Endothelial cell of umbilical vein (primary cell): ENCODE data around the gene DNHD1. TPM values are rescaled to one million over a fixed set of nuclear protein-coding genes. Genes with fewer than 3 reads are reported as not detected.

Experiments used
- BruUV-seq: library from RNA; stranded (reverse); fragments of 400-500 nt; replicated peaks from 2 replicates; lab custom pipeline; 2021; lab: Mats Ljungman, UMichigan
- CTCF ChIA-PET: fragments of 300-600, 350-600 bp; sonication (Branson Sonifier 250); formaldehyde crosslinking; loops from one replicate; lab custom pipeline; 2021; ENCODE audit warnings: antibody characterized with exemption, inconsistent platforms; lab: Charles Lee
- POLR2A ChIA-PET: fragments of 300-600, 350-600 bp; sonication (Branson Sonifier 250); formaldehyde crosslinking; loops from one replicate; lab custom pipeline; 2021; ENCODE audit warnings: antibody characterized with exemption, inconsistent platforms; lab: Charles Lee
- DNase-seq: peaks from one replicate; pipeline ENCODE4 v3.0.0-alpha.2; 2011; ENCODE audit warnings: low read depth, low spot score
- FAIRE-seq: peaks from 2 replicates; lab custom pipeline; 2011; peaks lifted over from hg19 to GRCh38; lab: Jason Lieb, UNC
- H2AFZ ChIP-seq: 2 replicates; pipeline ENCODE4 v1.6.0; 2012; ENCODE audit warnings: low read depth, low read length, control low read depth, inconsistent platforms
- H3K27ac ChIP-seq: 2 replicates; pipeline ENCODE4 v1.5.1; 2011; ENCODE audit warnings: low read depth, mild to moderate bottlenecking, control low read depth, low read length, moderate library complexity; ENCODE audit not compliant: insufficient read depth
- H3K27me3 ChIP-seq, 2 experiments: 2 replicates each; pipeline versions ENCODE4 v1.6.0 to v1.6.1; 2011; ENCODE audit warnings: low read length in 2 of 2, mixed read lengths in 1 of 2; ENCODE audit not compliant: control insufficient read depth in 2 of 2, insufficient read depth in 2 of 2
- H3K36me3 ChIP-seq, 2 experiments: 2 replicates in 1 of 2; 3 replicates in 1 of 2; pipeline ENCODE4 v1.5.1; 2011; ENCODE audit warnings: low read length in 2 of 2, mild to moderate bottlenecking in 1 of 2, moderate library complexity in 1 of 2; ENCODE audit not compliant: control insufficient read depth in 2 of 2, insufficient read depth in 2 of 2; ENCODE audit errors: extremely low read depth in 1 of 2
- H3K4me1 ChIP-seq: 3 replicates; pipeline ENCODE4 v1.5.1; 2011; ENCODE audit warnings: mild to moderate bottlenecking, low read length; ENCODE audit not compliant: control insufficient read depth, insufficient read depth; ENCODE audit errors: extremely low read depth
- H3K4me2 ChIP-seq: 2 replicates; pipeline ENCODE4 v1.6.1; 2011; ENCODE audit warnings: low read length, control low read depth, mixed read lengths; ENCODE audit not compliant: insufficient read depth
- H3K4me3 ChIP-seq, 3 experiments: fragments of 200-600 bp in 1 of 3; sonication (generic), shearing (Covaris generic) in 1 of 3; replicated peaks in 1 of 3; 2 replicates each; pipeline ENCODE4 v1.5.1; 2011 to 2016; ENCODE audit warnings: control low read depth in 3 of 3, low read length in 3 of 3, mild to moderate bottlenecking in 2 of 3, inconsistent platforms in 1 of 3, low read depth in 1 of 3, moderate library complexity in 1 of 3; ENCODE audit not compliant: insufficient read depth in 1 of 3
- H3K79me2 ChIP-seq: 2 replicates; pipeline ENCODE4 v1.6.0; 2012; ENCODE audit warnings: low read length, inconsistent platforms; ENCODE audit not compliant: control insufficient read depth, insufficient read depth
- H3K9ac ChIP-seq: replicated peaks from 2 replicates; pipeline ENCODE3; 2011; ENCODE audit warnings: low read length, control low read depth; ENCODE audit not compliant: insufficient read depth; ENCODE audit errors: extremely low read depth
- H3K9me1 ChIP-seq: replicated peaks from 3 replicates; pipeline ENCODE4 v1.6.0; 2011; ENCODE audit warnings: mild to moderate bottlenecking, low read length; ENCODE audit not compliant: control insufficient read depth, insufficient read depth; ENCODE audit errors: extremely low read depth
- H3K9me3 ChIP-seq: replicated peaks from 2 replicates; pipeline ENCODE4 v1.5.1; 2012; ENCODE audit warnings: low read length, inconsistent platforms; ENCODE audit not compliant: control insufficient read depth, insufficient read depth
- H4K20me1 ChIP-seq: replicated peaks from 2 replicates; pipeline ENCODE3; 2011; ENCODE audit warnings: mild to moderate bottlenecking, low read length; ENCODE audit not compliant: control insufficient read depth, insufficient read depth; ENCODE audit errors: extremely low read depth
- EZH2 ChIP-seq: IDR thresholded peaks from 2 replicates; pipeline ENCODE4 v1.6.1; 2012; ENCODE audit warnings: borderline replicate concordance, low read depth, mild to moderate bottlenecking, moderate library complexity, low read length, inconsistent platforms; ENCODE audit not compliant: severe bottlenecking
- FOS ChIP-seq: IDR thresholded peaks from 2 replicates; pipeline ENCODE4 v1.6.1; 2011; ENCODE audit warnings: mild to moderate bottlenecking, low read length, moderate library complexity, borderline replicate concordance; ENCODE audit not compliant: insufficient read depth
- GATA2 ChIP-seq: IDR thresholded peaks from 2 replicates; pipeline ENCODE4 v1.7.0; 2011; ENCODE audit warnings: low read depth, mild to moderate bottlenecking, moderate library complexity, mixed read lengths, low read length; ENCODE audit not compliant: insufficient read length, insufficient read depth
- JUN ChIP-seq: IDR thresholded peaks from 2 replicates; pipeline ENCODE4 v1.6.1; 2011; ENCODE audit warnings: borderline replicate concordance, low read depth; ENCODE audit not compliant: insufficient read length, insufficient read depth
- MYC ChIP-seq: IDR thresholded peaks from one replicate; pipeline ENCODE4 v1.6.1; 2011; ENCODE audit warnings: mild to moderate bottlenecking, low read depth, low read length
- POLR2A ChIP-seq: IDR thresholded peaks from 2 replicates; pipeline ENCODE4 v1.6.1; 2012; ENCODE audit warnings: low read depth, mild to moderate bottlenecking, control low read depth, low read length
- POLR2AphosphoS5 ChIP-seq: IDR thresholded peaks from 2 replicates; pipeline ENCODE4 v1.6.1; 2012; ENCODE audit warnings: low read depth, mild to moderate bottlenecking, control low read depth, low read length, moderate library complexity; ENCODE audit not compliant: insufficient read depth
- dilution Hi-C: fragments of 300-500 bp; cut with MboI; formaldehyde crosslinking; loops from one replicate; pipeline ENCODE4 v1.15.0; 2019; ENCODE audit warnings: low sequenced_read_pairs; ENCODE audit not compliant: extremely low pct_ligation_motif_present
- intact Hi-C: fragments of 100-400 bp; cut with micrococcal nuclease; formaldehyde crosslinking; loops from one replicate; pipeline ENCODE4 v1.10.0; 2022
- polyA plus RNA-seq, 4 experiments: library from polyadenylated mRNA; depleted of rRNA in 3 of 4; stranded (reverse) in 3 of 4; unstranded in 1 of 4; fragments of >200 nt; gene quantifications; 2 replicates each; pipeline versions ENCODE4 v1.2.1 to v1.2.3, GENCODE V29; 2011 to 2012; ENCODE audit warnings: missing spikeins in 1 of 4
- total RNA-seq: library from RNA; stranded (reverse); gene quantifications from 2 replicates; pipeline ENCODE4 v1.2.3, GENCODE V29; 2021
- TF ChIP-seq, protein P1 (sequence below), 2 donors: IDR thresholded peaks; 1 replicate in 1 of 2; 2 replicates in 1 of 2; pipeline ENCODE4 v1.5.1; 2011; ENCODE audit warnings: low read length in 2 of 2, mild to moderate bottlenecking in 2 of 2, moderate library complexity in 2 of 2, control low read depth in 1 of 2, inconsistent platforms in 1 of 2, low read depth in 1 of 2; ENCODE audit not compliant: insufficient read depth in 1 of 2; ENCODE audit errors: extremely low read depth in 1 of 2
- TF ChIP-seq, protein P2 (sequence below): IDR thresholded peaks from 2 replicates; pipeline ENCODE4 v1.6.1; 2011; ENCODE audit not compliant: insufficient read depth, insufficient read length

Gene DNHD1
- total and polyA plus RNA-seq, 2 donors (not counting 3 experiments of a cell fraction or from before 2014, with no cell fraction given) = 3.7 to 8.6 TPM

- intact Hi-C loops = no loop called here
Observed at GRCh38 chr11:6553634-6554033, 56.6 kb downstream of the DNHD1 start.

DNA sequence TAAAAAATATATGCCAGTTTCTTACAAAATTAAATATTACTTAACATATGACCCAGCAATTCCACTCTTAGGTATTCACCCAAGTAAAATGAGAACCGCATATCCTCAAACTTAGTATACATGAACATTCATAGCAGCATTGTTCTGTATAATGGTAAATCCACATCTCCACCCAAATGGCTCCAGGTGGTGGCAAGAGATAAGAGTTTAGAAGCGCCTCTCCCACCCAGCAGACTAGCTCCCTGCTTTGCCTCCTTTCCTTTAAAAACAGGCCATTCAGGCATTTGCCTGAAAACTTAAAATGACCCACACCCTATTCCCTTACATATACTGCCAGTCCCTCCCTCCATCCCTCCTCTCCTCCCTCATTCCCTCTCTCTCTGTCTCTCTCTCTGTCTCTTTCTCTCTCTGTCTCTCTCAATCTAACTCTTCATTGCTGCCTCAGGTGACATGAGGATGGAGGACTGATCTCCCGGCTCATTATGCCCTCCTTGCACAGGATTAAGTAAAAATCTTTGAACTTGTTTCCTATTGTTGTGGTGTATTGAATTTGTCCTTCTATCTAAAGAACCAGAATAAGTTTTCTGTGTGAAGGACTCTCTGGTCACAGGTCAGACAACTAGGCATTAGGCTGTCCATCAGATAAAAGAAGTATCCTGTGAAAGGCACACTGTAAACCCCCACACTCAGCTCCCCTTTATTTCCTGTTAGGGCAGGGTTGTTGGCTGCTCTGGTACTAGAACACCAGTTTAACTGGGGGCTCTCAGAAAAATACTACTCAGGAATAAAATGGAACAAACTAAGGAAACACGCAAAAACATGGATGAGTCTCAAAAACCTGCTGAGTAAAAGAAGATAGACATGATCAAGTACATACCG, 58.0 kb downstream of the DNHD1 start:
- no peak overlapping the region for H3K27ac ChIP-seq
- H3K79me2 ChIP-seq = no peaks in the 10 kb centered on the region
- no TSS peak for BruUV-seq
- H3K4me3 ChIP-seq = no peak overlapping the region
- H3K9me1 ChIP-seq = no peaks in the 10 kb centered on the region
- no peak overlapping the region for H3K9ac ChIP-seq
- H3K27me3 ChIP-seq = no peaks in the 10 kb centered on the region
- DNase-seq = no peak
- POLR2A ChIA-PET = no interaction called here
- no peaks in the 10 kb centered on the region for H3K36me3 ChIP-seq
- CTCF ChIA-PET = interaction anchor here (0.9 to 1.8 kb wide), 3 partner anchors 9 to 30 kb away, joined by 3 to 12 read pairs (median 4); no protein-coding TSS in a partner anchor
- no peaks in the 10 kb centered on the region for H4K20me1 ChIP-seq
- no peak for FAIRE-seq
- H2AFZ ChIP-seq = no peak overlapping the region
- no peak overlapping the region for H3K4me2 ChIP-seq
- dilution Hi-C loops (no loop called here), intact Hi-C loops (no loop called here)
- H3K4me1 ChIP-seq = no peaks in the 10 kb centered on the region
- no peaks in the 10 kb centered on the region for H3K9me3 ChIP-seq
- no peak for TF ChIP-seq POLR2A
- no peak for TF ChIP-seq EZH2
- TF ChIP-seq FOS = no peak
- TF ChIP-seq JUN = no peak
- TF ChIP-seq, protein P1, sequence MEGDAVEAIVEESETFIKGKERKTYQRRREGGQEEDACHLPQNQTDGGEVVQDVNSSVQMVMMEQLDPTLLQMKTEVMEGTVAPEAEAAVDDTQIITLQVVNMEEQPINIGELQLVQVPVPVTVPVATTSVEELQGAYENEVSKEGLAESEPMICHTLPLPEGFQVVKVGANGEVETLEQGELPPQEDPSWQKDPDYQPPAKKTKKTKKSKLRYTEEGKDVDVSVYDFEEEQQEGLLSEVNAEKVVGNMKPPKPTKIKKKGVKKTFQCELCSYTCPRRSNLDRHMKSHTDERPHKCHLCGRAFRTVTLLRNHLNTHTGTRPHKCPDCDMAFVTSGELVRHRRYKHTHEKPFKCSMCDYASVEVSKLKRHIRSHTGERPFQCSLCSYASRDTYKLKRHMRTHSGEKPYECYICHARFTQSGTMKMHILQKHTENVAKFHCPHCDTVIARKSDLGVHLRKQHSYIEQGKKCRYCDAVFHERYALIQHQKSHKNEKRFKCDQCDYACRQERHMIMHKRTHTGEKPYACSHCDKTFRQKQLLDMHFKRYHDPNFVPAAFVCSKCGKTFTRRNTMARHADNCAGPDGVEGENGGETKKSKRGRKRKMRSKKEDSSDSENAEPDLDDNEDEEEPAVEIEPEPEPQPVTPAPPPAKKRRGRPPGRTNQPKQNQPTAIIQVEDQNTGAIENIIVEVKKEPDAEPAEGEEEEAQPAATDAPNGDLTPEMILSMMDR (IDR thresholded peaks at IDR 0.05; ENCODE audit: extremely low read depth in 1 of 2, insufficient read depth in 1 of 2, low read depth in 1 of 2, low read length in 2 of 2) = no peak
- no peak for TF ChIP-seq GATA2
- TF ChIP-seq, protein P2, sequence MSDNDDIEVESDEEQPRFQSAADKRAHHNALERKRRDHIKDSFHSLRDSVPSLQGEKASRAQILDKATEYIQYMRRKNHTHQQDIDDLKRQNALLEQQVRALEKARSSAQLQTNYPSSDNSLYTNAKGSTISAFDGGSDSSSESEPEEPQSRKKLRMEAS = no peak
- no peak for TF ChIP-seq POLR2AphosphoS5
- no peak for TF ChIP-seq MYC

More at GRCh38 chr11:6553634-6554033, 56.6 kb downstream of the DNHD1 start:
- Histone ChIP-seq H3K79me2 (no peaks in the 10 kb centered on the region), H3K4me2 (no peak overlapping the region), H3K27me3 (no peaks in the 10 kb centered on the region), H3K9me1 (no peaks in the 10 kb centered on the region), H4K20me1 (no peaks in the 10 kb centered on the region), H2AFZ (no peak overlapping the region), H3K9ac (no peak overlapping the region), H3K4me1 (no peaks in the 10 kb centered on the region), H3K36me3 (no peaks in the 10 kb centered on the region), H3K4me3 (no peak overlapping the region), H3K27ac (no peak overlapping the region), H3K9me3 (no peaks in the 10 kb centered on the region)
- POLR2A ChIA-PET = no interaction called here
- FAIRE-seq = no peak
- CTCF ChIA-PET = interaction anchor here (1.1 to 1.3 kb wide), 2 partner anchors 22 to 29 kb away, joined by 4 read pairs; no protein-coding TSS in a partner anchor
- no TSS peak for BruUV-seq
- dilution Hi-C loops = no loop called here
- no peak for DNase-seq
- TF ChIP-seq JUN = no peak
- TF ChIP-seq, protein P2 = no peak
- TF ChIP-seq POLR2A = no peak
